WTC11 (cell line): ENCODE results near the gene SPATA25. TPM values are rescaled to one million over a fixed set of nuclear protein-coding genes. Genes with fewer than 3 reads are reported as not detected.

ENCODE experiments used
- ARID4B ChIP-seq: sonication (generic); formaldehyde crosslinking; IDR thresholded peaks from 2 replicates; pipeline ENCODE4 v1.8.0; 2023; ENCODE audit warnings: missing genetic modification reagents, mild to moderate bottlenecking, borderline replicate concordance
- ATF1 ChIP-seq: sonication (generic); formaldehyde crosslinking; IDR thresholded peaks from 2 replicates; pipeline ENCODE4 v1.8.1; 2023; ENCODE audit warnings: mild to moderate bottlenecking, moderate library complexity, missing genetic modification reagents
- CDX4 ChIP-seq: fragments of 250-450 bp; sonication (Bioruptor Pico); IDR thresholded peaks from 2 replicates; pipeline ENCODE4 v1.9.0; 2021; ENCODE audit warnings: moderate library complexity, mild to moderate bottlenecking, inconsistent platforms, borderline replicate concordance
- HMGA2 ChIP-seq: fragments of 250-450 bp; sonication (Bioruptor Pico); IDR thresholded peaks from 2 replicates; pipeline ENCODE4 v1.4.0; 2021; ENCODE audit warnings: mild to moderate bottlenecking, moderate library complexity
- IRF1 ChIP-seq: sonication (generic); formaldehyde crosslinking; IDR thresholded peaks from 2 replicates; pipeline ENCODE4 v1.8.0; 2023; ENCODE audit warnings: missing genetic modification reagents
- MAX ChIP-seq: sonication (generic); formaldehyde crosslinking; IDR thresholded peaks from 2 replicates; pipeline ENCODE4 v1.8.0; 2022; ENCODE audit warnings: mild to moderate bottlenecking, missing genetic modification reagents
- NR1H2 ChIP-seq: sonication (generic); formaldehyde crosslinking; IDR thresholded peaks from 2 replicates; pipeline ENCODE4 v1.9.0; 2021; ENCODE audit warnings: mild to moderate bottlenecking, moderate library complexity, missing genetic modification reagents
- PRDM15 ChIP-seq: sonication (generic); formaldehyde crosslinking; IDR thresholded peaks from 2 replicates; pipeline ENCODE4 v1.8.0; 2022; ENCODE audit warnings: missing genetic modification reagents
- RELA ChIP-seq: sonication (generic); formaldehyde crosslinking; IDR thresholded peaks from 2 replicates; pipeline ENCODE4 v1.8.1; 2022; ENCODE audit warnings: missing genetic modification reagents, mild to moderate bottlenecking, borderline replicate concordance
- SMAD4 ChIP-seq: sonication (generic); formaldehyde crosslinking; IDR thresholded peaks from 2 replicates; pipeline ENCODE4 v1.8.0; 2022; ENCODE audit warnings: mild to moderate bottlenecking, missing genetic modification reagents
- SP1 ChIP-seq: sonication (generic); formaldehyde crosslinking; conservative IDR thresholded peaks from 2 replicates; pipeline ENCODE4 v1.8.1; 2022; ENCODE audit warnings: missing genetic modification reagents
- TEAD1 ChIP-seq: sonication (generic); formaldehyde crosslinking; IDR thresholded peaks from 2 replicates; pipeline ENCODE4 v1.8.0; 2022; ENCODE audit warnings: mild to moderate bottlenecking, missing genetic modification reagents
- ZBTB43 ChIP-seq: sonication (generic); formaldehyde crosslinking; IDR thresholded peaks from 2 replicates; pipeline ENCODE4 v1.8.1; 2023; ENCODE audit warnings: mild to moderate bottlenecking, missing genetic modification reagents
- ZNF396 ChIP-seq: fragments of 250-450 bp; sonication (Bioruptor Pico); IDR thresholded peaks from 2 replicates; pipeline ENCODE4 v1.8.0; 2021; ENCODE audit warnings: mild to moderate bottlenecking, moderate library complexity, borderline replicate concordance
- ZSCAN18 ChIP-seq: fragments of 250-450 bp; sonication (Bioruptor Pico); IDR thresholded peaks from 2 replicates; pipeline ENCODE4 v2.1.2; 2022; ENCODE audit warnings: mild to moderate bottlenecking, moderate library complexity
- total RNA-seq: library from RNA; stranded (reverse); gene quantifications from 3 replicates; pipeline ENCODE4 v1.2.3, GENCODE V29; 2021

Gene SPATA25
- total RNA-seq, 1 experiment from 2014 or later: 3.7 TPM

GRCh38 chr20:45934046-45934585, 46.7 kb upstream of the SPATA25 start (continued):
- TF ChIP-seq SP1 (CRISPR knock-in tag) (no peak), PRDM15 (CRISPR knock-in tag) (no peak), SMAD4 (CRISPR knock-in tag) (no peak), ATF1 (CRISPR knock-in tag) (0 out of 2 replicates have a peak, but pooled peaks have one; percentile 69), TEAD1 (CRISPR knock-in tag) (no peak), IRF1 (CRISPR knock-in tag) (peak; percentile 9; the same call in 1 of the 2 replicates), HMGA2 (CRISPR knock-in tag) (no peak), NR1H2 (CRISPR knock-in tag) (no peak), ARID4B (CRISPR knock-in tag) (no peak), ZBTB43 (no peak), ZSCAN18 (CRISPR knock-in tag) (no peak), MAX (CRISPR knock-in tag) (0 out of 2 replicates have a peak, but pooled peaks have one; percentile 53), ZNF396 (CRISPR knock-in tag) (no peak), RELA (CRISPR knock-in tag) (no peak), CDX4 (no peak)
